Stimulated activated CD4-positive, alpha-beta T cell treated with anti-CD3 and anti-CD28 coated beads, Interleukin-1b, Interleukin-23, amount 100 ng/mL, for 48 hours (primary cell): ENCODE data around the gene STX18.
"Not testable (repeated sequence)": the region's sequence is repeated elsewhere in the genome, so short reads cannot be mapped to it uniquely, and the experiment has no call there.

ENCODE experiments used
- DNase-seq: peaks from one replicate; pipeline ENCODE4 v3.0.0-alpha.2; 2020

Gene STX18

DNA sequence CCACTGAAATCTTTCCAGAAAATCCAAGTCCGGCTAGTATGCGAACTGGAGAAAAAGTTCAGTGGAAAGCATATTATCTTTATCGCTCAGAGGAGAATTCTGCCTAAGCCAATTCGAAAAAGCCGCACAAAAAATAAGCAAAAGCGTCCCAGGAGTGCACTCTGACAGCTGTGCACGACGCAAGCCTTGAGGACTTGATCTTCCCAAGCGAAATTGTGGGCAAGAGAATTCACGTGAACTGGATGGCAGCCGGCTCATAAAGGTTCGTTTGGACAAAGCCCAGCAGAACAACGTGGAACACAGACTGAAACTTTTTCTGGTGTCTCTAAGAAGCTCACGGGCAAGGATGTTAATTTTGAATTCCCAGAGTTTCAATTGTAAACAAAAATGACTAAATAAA, 34.4 kb downstream of the STX18 start:
- no peak for DNase-seq

DNA sequence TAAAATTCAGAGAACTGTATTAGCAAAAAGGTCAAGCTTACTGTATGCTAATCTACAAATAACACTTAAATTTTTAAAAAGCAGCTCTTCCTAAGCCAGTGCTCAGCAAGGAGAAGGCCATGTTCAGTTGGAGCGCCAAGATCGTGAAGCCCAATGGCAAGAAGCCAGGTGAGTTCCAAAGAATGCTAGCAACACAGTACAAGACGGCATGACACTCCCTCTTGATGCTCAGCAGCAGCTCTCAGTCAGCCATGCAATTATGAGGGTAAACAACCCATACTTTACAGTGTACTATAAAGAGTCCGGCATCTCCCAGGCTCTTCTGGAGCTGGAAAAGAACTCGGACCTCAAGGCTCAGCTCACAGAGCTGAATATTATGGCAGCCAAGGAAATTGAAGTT, 34.9 kb downstream of the STX18 start:
- DNase-seq: no peak

DNA sequence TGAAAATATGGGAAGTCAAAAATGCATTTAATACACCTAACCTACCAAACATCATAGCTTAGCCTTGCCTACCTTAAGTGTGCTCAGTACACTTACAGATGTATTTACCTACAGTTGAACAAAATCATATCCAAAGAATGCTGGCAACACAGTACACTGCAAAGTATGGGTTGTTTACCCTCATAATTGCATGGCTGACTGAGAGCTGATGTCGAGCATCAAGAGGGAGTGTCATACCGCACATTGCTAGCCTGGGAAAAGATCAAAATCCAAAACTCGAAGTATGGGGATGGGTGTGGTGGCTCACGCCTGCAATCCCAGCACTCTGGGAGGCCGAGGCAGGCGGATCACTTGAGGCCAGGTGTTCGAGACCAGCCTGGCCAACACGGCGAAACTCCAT, 36.6 kb downstream of the STX18 start:
- not testable (repeated sequence) for DNase-seq

GRCh38 chr4:4504783-4505182, 37.1 kb downstream of the STX18 start:
- no peak for DNase-seq

DNA sequence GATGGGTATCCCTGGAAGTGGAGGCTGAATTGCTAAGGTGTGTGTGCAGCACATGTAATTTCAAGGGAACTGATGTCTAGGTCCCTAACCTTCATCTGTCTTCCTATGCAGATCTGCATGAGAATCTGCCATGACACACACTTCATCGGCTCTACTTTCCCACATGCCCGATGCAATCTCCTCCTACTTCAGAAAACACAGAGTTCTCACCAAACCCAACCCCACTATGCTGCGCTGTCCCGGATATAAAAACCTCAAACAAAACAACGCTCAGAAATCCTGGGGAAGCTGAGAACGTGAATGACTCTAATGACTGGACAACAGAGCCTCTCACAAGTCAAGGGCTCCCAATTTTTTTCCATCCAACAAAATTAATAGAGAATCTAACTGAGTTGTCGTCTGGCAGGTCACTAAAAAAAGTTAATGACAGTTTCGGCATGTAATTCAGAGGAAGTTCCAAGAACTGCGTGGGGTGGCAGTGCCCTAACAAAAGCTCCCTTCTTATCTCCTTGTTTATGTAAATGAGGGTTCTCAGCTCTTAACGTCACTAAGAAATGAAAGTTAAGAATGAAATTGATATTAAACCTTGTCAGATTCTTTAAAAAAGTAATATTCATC, 39.0 kb downstream of the STX18 start:
- DNase-seq: peak; percentile 31

DNA sequence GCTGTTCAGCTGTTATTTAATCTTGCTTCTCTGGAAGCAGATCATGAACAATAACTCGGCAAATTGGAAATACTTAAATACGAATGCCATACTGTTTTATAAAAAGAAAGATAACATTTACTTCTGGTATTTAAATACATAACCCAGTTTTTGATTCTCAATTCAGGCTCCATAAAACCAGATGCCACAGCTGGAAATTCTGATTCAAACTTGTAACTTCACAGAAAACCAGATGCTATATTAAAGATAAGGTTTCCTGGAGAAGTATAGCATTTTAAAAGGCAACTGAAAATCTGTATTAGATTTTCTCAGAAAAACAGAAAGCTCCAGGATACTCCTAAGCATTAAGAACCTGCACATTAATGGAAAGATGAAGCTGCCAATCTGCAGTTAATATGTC, 40.2 kb downstream of the STX18 start:
- no peak for DNase-seq

DNA sequence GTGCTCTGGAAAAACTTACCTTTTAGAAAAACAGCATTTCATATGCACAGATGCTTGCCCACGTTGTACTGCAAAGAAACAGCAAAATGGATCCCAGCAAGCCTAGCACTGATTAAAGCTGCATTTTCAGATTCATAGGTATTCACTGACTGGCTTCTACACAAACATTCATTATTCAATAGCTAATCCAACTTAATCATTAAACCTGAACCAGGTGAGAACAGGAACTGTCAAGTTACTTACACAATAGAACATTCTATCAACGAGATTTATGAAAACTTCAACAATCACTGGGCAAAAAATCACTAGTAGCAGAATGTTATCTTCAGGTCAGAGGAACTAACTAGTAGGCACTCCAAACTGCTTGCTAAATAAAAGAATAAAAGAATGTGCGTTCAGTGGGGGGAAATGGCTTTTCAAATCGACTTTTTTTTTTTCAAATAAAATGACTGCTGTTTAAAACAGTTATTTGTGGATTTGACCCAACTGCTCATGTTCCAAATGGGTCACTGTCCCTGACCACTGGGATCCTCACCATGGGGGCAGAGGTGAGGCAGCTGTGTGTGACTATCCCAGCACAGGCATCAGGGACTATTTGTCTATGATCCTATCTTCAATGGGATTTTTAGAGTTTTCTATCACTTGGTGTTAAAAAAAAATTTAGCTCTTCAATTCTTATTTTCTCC, 42.3 kb downstream of the STX18 start:
- no peak for DNase-seq

DNA sequence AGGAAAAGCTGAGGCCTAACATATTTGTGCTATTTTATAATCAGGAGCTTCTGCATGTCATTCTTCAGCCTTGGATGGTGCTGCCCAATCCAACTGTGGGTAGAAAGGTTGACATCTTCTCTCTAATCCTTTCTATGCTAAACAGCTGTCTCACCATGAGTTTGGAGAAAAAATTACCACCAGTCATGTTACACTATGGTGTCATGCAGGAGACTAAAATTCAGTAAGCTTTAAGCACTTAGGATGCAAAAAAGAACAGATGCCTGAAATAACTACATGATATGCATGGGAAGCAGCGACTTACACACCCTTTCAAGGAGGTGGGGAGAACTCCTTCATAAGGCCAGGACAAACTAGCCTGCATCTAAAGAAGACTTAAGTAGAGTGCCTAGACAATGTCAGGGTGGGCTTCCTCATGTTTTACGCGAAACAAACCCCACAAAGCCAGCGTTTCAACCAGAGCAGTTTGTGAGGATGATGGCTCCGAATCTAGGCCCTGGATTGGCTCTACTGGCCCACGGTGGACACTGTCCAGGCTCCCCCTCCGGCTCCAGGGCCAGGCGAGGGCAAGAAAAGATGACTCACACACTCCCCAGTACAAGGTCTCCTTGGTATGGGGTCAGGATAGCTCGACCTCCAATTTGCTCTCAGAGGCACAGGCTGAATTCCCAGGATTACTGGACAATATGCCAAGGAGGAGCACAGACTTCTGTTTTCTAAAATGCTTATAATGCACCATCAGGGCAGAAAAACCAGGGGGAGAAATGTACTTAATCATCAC, 45.1 kb downstream of the STX18 start:
- DNase-seq: no peak

GRCh38 chr4:4494882-4495281, 47.0 kb downstream of the STX18 start:
- no peak for DNase-seq

DNA sequence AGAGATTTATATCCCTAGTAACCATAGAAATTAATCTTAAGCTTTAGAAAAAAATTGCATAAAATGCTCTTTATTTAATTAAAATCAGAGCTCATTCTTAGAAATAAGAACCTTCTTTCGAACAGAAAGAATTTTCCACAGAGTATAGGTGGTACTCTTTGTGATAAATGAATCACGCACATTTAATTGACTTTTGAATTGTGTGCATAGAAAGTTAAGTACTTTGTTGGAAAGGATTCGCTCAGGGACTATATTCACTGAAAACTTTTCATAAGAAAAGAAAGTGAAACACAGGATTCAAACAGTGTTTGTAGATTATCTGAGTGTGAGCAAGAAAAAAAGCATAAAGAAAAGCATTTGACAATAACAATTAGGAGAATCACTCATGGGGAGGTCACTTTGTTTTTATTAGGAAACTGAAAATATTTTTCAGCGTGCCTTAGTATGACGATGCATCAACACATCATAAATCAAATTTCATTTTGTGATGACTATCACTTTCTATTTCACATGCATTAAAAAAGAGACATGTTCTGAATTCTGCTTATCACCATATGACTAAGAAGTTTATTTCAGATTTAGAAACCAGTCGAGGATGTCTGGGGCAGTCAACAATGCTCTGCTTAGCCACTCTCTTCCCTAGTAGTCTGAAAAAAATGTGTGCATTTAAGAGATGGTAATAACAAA, 49.5 kb downstream of the STX18 start:
- DNase-seq: no peak

DNA sequence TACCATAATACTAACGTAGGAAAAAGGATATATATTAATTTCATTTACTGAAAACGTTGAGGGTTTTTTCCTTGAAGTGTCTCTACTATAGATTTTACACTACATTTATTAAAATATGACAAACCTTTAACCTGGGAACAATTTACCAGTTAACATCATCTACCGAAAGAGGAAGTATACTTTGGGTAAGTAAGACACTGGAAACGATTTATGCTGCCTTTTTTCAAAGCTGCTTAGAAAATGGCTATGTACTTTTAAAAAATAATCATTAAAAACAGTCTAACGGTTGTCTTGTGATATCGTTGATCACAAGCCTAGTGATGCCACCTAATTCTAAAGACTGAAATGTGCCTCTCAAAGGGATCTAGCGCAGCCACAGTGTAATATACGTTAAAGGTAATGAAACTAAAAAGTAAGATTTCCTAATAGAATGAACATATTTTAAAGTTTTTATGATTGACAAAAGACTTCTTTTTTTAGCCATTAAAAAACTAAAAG, 50.4 kb downstream of the STX18 start:
- no peak for DNase-seq

- no peak for DNase-seq
Observed at GRCh38 chr4:4490816-4491215, 51.0 kb downstream of the STX18 start.

DNA sequence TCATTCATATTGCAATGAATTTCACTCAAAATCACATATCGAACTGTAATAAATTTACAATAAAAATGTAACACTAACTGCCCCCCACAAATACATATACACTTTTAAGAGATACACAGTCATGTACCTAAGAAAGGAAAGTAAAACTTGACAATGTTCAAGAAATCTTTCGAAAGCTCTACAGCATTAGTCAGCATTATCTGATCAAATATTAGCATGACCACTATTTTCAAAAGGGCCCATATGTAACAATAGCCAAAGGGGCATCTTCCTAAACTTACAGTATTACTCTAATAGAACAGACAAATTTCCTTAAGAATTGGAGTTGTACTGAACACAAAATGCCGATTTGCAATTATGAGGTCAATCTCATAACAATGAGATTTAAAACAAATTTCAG, 51.8 kb downstream of the STX18 start:
- no peak for DNase-seq

DNA sequence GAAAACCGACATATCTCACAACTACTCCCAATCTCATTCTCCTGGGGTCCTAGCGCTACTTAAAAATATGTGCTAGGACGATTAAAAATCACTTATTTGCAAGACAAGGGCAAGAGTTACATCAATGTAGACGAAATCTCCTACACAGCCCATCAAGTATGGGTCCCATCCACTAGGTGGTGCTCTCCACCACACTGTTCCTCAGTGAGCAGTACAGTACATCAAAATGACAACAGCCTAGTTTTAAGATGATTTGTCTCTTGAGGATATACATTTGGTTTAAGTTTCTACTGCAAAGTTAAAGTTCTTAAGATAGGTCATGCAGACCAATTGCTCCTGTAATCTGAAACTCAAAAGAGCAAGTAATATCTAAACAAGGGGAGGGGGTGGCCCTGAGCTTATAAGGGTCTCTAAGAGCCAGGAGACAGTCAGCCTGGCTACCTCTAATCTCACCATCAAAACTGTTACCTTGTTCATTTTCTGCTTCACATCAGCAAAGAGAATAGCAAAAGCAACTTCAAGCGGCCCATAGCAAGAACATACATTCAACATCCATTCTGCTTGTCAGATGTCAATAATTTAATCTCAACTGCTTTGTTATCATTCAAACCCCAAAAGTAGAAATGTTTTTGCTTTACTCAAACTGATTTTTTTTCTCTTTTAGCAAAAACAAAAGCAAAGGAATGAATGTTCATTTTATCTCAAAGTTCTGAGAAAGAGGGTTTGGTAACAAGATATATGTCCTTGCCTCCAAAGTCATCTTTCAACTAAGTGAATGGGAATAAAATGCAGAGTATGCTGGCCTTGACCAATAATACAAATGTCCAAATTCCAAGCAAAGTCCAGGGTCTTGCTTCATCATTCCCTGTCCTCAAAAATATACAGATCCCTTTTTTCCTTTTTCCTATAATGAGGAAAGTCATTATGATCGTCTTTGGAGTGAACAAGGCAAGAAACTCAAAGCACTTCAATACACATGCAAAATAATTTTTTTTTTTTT, 53.1 kb downstream of the STX18 start:
- DNase-seq: peak; percentile 75

- DNase-seq: no peak
Observed at GRCh38 chr4:4486969-4487368, 54.9 kb downstream of the STX18 start.

GRCh38 chr4:4485806-4486205, 56.0 kb downstream of the STX18 start:
- no peak for DNase-seq

DNA sequence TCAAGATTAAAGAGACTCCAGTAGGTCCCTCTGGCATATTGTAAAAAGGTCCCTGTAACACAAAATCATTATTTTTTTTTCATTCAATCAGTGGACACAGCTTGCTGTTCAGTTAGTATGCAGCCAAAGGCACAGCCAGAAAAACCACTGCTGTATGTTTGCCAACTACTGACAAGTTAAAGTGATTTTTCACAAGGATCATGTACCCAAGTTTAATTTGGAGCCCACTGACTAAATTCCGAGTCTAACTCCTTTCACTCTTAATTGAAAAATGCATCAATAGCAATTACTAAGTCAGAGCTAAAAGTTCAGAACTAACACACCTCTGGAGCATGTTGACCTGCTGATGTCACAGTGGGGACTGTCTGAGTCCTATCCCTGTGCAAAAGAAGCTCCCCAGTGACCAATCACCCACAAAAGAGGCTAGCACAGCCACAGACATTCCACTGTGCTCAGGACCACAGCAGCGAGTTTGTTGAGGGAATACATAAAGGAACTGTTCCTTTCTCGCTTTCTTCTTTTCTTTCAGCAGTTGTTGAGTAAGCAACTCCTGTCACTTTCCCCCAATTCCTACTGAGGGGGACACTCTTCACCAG, 60.4 kb downstream of the STX18 start:
- no peak for DNase-seq

- DNase-seq: no peak
Observed at GRCh38 chr4:4480685-4481398, 61.0 kb downstream of the STX18 start.

DNA sequence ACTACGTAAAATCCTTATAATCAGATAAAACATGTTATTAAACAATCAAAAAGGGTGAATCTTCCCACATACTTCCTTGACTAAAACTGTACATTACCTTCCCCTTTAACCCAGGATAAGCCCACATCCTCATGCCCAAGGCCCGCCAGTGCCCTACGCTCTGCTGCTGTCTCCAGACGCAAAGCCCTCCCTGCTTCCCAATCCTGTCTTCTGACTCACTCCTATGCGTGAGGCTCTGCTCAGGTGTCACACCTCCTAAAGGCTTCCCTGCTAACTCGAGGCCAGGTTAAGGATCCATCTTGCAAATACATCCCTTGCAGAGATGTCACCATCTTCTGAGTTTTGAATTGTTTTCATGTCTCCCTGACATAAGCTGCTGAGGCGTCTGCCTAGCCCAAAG, 61.6 kb downstream of the STX18 start:
- no peak for DNase-seq

- DNase-seq: no peak
Observed at GRCh38 chr4:4479366-4479765, 62.5 kb downstream of the STX18 start.

- DNase-seq: no peak
Observed at GRCh38 chr4:4477796-4478195, 64.1 kb downstream of the STX18 start.
